ENCODE data around the gene HECTD4. TPM values are rescaled to one million over a fixed set of nuclear protein-coding genes. Genes with fewer than 3 reads are reported as not detected.
"Not testable (repeated sequence)": the region's sequence is repeated elsewhere in the genome, so short reads cannot be mapped to it uniquely, and the experiment has no call there.

Gene HECTD4
- total RNA-seq, 1 donor from 2014 or later = 98.8 TPM

GRCh38 chr12:112419297-112420133, 37.3 kb upstream of the HECTD4 start:
- peak overlapping the region; percentile 91 for H3K4me3 Mint-ChIP-seq
- CTCF ChIA-PET = no interaction called here
- H3K27me3 Mint-ChIP-seq = no peaks in the 10 kb centered on the region
- intact Hi-C loops (cut with micrococcal nuclease) = loop anchor here (2.0 to 5.0 kb wide), 2 partner anchors 577 to 732 kb away; partner anchors contain the start of genes ACAD10, BRAP and MAPKAPK5
- peaks cover 17% of the 10 kb centered on the region for H3K36me3 Mint-ChIP-seq (ENCODE audit: low read depth)
- peak overlapping the region; percentile 89 for H3K27ac Mint-ChIP-seq
- POLR2A ChIA-PET = interaction anchor here (1.2 to 1.3 kb wide), 3 partner anchors 9 to 802 kb away, joined by 3 to 11 read pairs (median 5); partner anchors contain the start of gene TPCN1
- no peak for TF ChIP-seq CTCF (IDR thresholded peaks at IDR 0.05)
- H3K9me3 Mint-ChIP-seq = no peaks in the 10 kb centered on the region
- no peak for DNase-seq
- H3K4me1 Mint-ChIP-seq = peaks cover 47% of the 10 kb centered on the region
- no peak for ATAC-seq (ENCODE audit: low read depth)

GRCh38 chr12:112418608-112419296, 36.5 kb upstream of the HECTD4 start, which contains the start of gene PTPN11:
PTPN11 (plus strand) TSS chr12:112418947; CDS start chr12:112419112, 165 bp downstream.
- peaks cover 17% of the 10 kb centered on the region for H3K36me3 Mint-ChIP-seq (ENCODE audit: low read depth)
- ATAC-seq (ENCODE audit: low read depth) (peak; percentile 82), DNase-seq (peak; percentile 96)
- ChIA-PET POLR2A (interaction anchor here (0.7 to 1.3 kb wide), 6 partner anchors 9 to 803 kb away, joined by 3 to 11 read pairs (median 4); partner anchors contain the start of genes NAA25, TPCN1 and TRAFD1), CTCF (no interaction called here)
- H3K9me3 Mint-ChIP-seq = no peaks in the 10 kb centered on the region
- no peaks in the 10 kb centered on the region for H3K27me3 Mint-ChIP-seq
- peak within 1 kb of the TSS; percentile 96 for H3K4me3 Mint-ChIP-seq
- no peak for TF ChIP-seq CTCF (IDR thresholded peaks at IDR 0.05)
- intact Hi-C loops (cut with micrococcal nuclease) = loop anchor here (1.0 to 5.0 kb wide), 3 partner anchors 9 to 731 kb away; partner anchors contain the start of genes ACAD10, BRAP, MAPKAPK5 and RPL6
- peak within 1 kb of the TSS; percentile 94 for H3K27ac Mint-ChIP-seq
- peaks cover 40% of the 10 kb centered on the region for H3K4me1 Mint-ChIP-seq

GRCh38 chr12:112418273-112418607, 36.0 kb upstream of the HECTD4 start:
- H3K27ac Mint-ChIP-seq = peak overlapping the region; percentile 94
- peaks cover 39% of the 10 kb centered on the region for H3K4me1 Mint-ChIP-seq
- H3K27me3 Mint-ChIP-seq = no peaks in the 10 kb centered on the region
- H3K36me3 Mint-ChIP-seq (ENCODE audit: low read depth) = peaks cover 17% of the 10 kb centered on the region
- no peak for DNase-seq
- intact Hi-C loops (cut with micrococcal nuclease) = loop anchor here (1.0 to 5.0 kb wide), 3 partner anchors 9 to 731 kb away; partner anchors contain the start of genes ACAD10, BRAP, MAPKAPK5 and RPL6
- TF ChIP-seq CTCF (IDR thresholded peaks at IDR 0.05) = no peak
- H3K9me3 Mint-ChIP-seq = no peaks in the 10 kb centered on the region
- CTCF ChIA-PET = no interaction called here
- ATAC-seq (ENCODE audit: low read depth) = peak; percentile 11
- POLR2A ChIA-PET = interaction anchor here (0.7 to 1.3 kb wide), 6 partner anchors 8 to 803 kb away, joined by 3 to 11 read pairs (median 4); partner anchors contain the start of genes NAA25, TPCN1 and TRAFD1
- H3K4me3 Mint-ChIP-seq = peak overlapping the region; percentile 96

GRCh38 chr12:112415457-112415856, 33.2 kb upstream of the HECTD4 start:
- H3K27ac Mint-ChIP-seq; POLR2A ChIA-PET; DNase-seq; H3K9me3 Mint-ChIP-seq; H3K4me3 Mint-ChIP-seq; H3K36me3 Mint-ChIP-seq (ENCODE audit: low read depth); CTCF ChIA-PET; H3K27me3 Mint-ChIP-seq; ATAC-seq (ENCODE audit: low read depth): not testable (repeated sequence)
- intact Hi-C loops (cut with micrococcal nuclease) = loop anchor here (5.0 kb wide), 1 partner anchor 728 kb away; the partner anchor contains the start of genes ACAD10 and BRAP
- peaks cover 21% of the 10 kb centered on the region for H3K4me1 Mint-ChIP-seq

GRCh38 chr12:112413855-112414625, 31.8 kb upstream of the HECTD4 start:
- no peak for TF ChIP-seq CTCF (IDR thresholded peaks at IDR 0.05)
- Mint-ChIP-seq H3K4me3 (no peak overlapping the region), H3K27me3 (no peaks in the 10 kb centered on the region), H3K9me3 (no peaks in the 10 kb centered on the region), H3K27ac (no peak overlapping the region), H3K4me1 (peaks cover 14% of the 10 kb centered on the region), H3K36me3 (ENCODE audit: low read depth) (peaks cover 10% of the 10 kb centered on the region)
- POLR2A ChIA-PET = interaction anchor here (0.6 kb wide), 1 partner anchor 1650 kb away, joined by 4 read pairs; no protein-coding TSS in a partner anchor
- ATAC-seq (ENCODE audit: low read depth) (no peak), DNase-seq (no peak)
- intact Hi-C loops (cut with micrococcal nuclease) = no loop called here
- CTCF ChIA-PET = no interaction called here

Data from activated B cell treated with CpG ODN at 0.5 μM for 24 hours (primary cell).